ENCODE data around the gene PLXNB1.

GRCh38 chr3:48440590-48440958, 10.7 kb upstream of the PLXNB1 start:
- TF ChIP-seq ZBTB20 (tag by site-specific recombination; IDR thresholded peaks at IDR 0.05) = no peak
- TF ChIP-seq REST (tag by site-specific recombination; IDR thresholded peaks at IDR 0.05) = no peak
- no peak for TF ChIP-seq CTCF (tag by site-specific recombination; IDR thresholded peaks at IDR 0.05)

Measured in HEK293 (cell line).